Heart right ventricle (tissue), 16 donors: ENCODE results near the gene RELB. TPM values are rescaled to one million over a fixed set of nuclear protein-coding genes. Genes with fewer than 3 reads are reported as not detected.

ENCODE experiments used
- ATAC-seq, 8 donors: fragments of 200-7000 bp; cut with Tn5 transposase; one replicate each; pipeline ENCODE4 v1.9.1; 2020; ENCODE audit warnings: mild to moderate bottlenecking in 8 of 8, moderate library complexity in 8 of 8, moderate number of reproducible peaks in 1 of 8
- DNase-seq, 2 donors: peaks; one replicate each; pipeline ENCODE4 v3.0.0-alpha.2; 2020
- H3K27ac ChIP-seq, 10 donors: fragments of 200-600 bp; sonication (generic) in 2 of 10; one replicate each; pipeline versions ENCODE4 v1.5.0 to v1.8.0; 2020 to 2022; ENCODE audit warnings: mild to moderate bottlenecking in 3 of 10
- H3K27me3 ChIP-seq, 7 donors: fragments of 200-600 bp; one replicate each; pipeline ENCODE4 v1.8.0; 2021 to 2022; ENCODE audit warnings: mild to moderate bottlenecking in 2 of 7
- H3K36me3 ChIP-seq, 9 donors: fragments of 200-600 bp; sonication (generic) in 1 of 9; one replicate each; pipeline versions ENCODE4 v1.5.0 to v1.8.0; 2020 to 2022; ENCODE audit warnings: mild to moderate bottlenecking in 2 of 9
- H3K4me1 ChIP-seq, 9 donors: fragments of 200-600 bp; sonication (generic) in 1 of 9; one replicate each; pipeline versions ENCODE4 v1.5.0 to v1.8.0; 2020 to 2022; ENCODE audit warnings: mild to moderate bottlenecking in 4 of 9
- H3K4me3 ChIP-seq, 10 donors: fragments of 200-600 bp; sonication (generic) in 2 of 10; one replicate each; pipeline versions ENCODE4 v1.5.0 to v1.8.0; 2020 to 2022; ENCODE audit warnings: mild to moderate bottlenecking in 7 of 10, moderate library complexity in 2 of 10
- H3K9me3 ChIP-seq, 11 donors: fragments of 200-600 bp in 10 of 11; sonication (generic) in 2 of 11; one replicate each; pipeline versions ENCODE4 v1.5.0 to v1.8.0; 2013 to 2022; ENCODE audit warnings: mild to moderate bottlenecking in 2 of 11, control low read depth in 1 of 11, moderate library complexity in 1 of 11
- WGBS, 2 donors: extraction: QIAGEN DNeasy Blood & Tissue Kit; methylation state at CpG; one replicate each; pipeline ENCODE4 v1.1.7; 2013; ENCODE audit warnings: inconsistent platforms in 1 of 2; 5-methylcytosine and 5-hydroxymethylcytosine counted together
- intact Hi-C, 10 donors: fragments of 100-400 bp; cut with DNase I; formaldehyde crosslinking; loops; one replicate each; pipeline versions ENCODE4 v1.11.1 to v1.14.2; 2022
- polyA plus RNA-seq, 2 donors: library from polyadenylated mRNA; stranded (reverse); fragments of 200-250 nt; gene quantifications; one replicate each; pipeline ENCODE4 v1.2.3, GENCODE V29; 2013
- total RNA-seq, 10 donors: library from RNA; stranded (reverse); fragmentation: NEBNext Ultra II Directional in 3 of 10; extraction: Animal tissue kit (Norgen Biotek cat#: 25700) in 3 of 10; gene quantifications; one replicate each; pipeline versions ENCODE4 v1.2.1 to v1.2.4, GENCODE V29; 2021 to 2023
- TF ChIP-seq, protein P1 (sequence below), 9 donors: fragments of 200-600 bp; sonication (generic) in 2 of 9; IDR thresholded peaks; one replicate each; pipeline versions ENCODE4 v1.5.0 to v1.8.0; 2021 to 2022; ENCODE audit warnings: antibody characterized with exemption in 9 of 9, mild to moderate bottlenecking in 5 of 9, moderate library complexity in 1 of 9
- donor health status: Arrhythmogenic right ventricular cardiomyopathy.
- donor health status: ischemic (EF 13 %, LVEDD 7.1; RV severe dilation, severe dysfunction).
- donor health status: healthy with polysubstance abuse.
- donor health status: DM: no; HTN: yes; CAD: no.
- donor health status: DM: no; HTN: no; CAD: no.
- donor health status: ischemic (EF 25% LVEDD 6.9; RV normal size, moderate dysfunction).
- donor health status: ischemic (EF 25% LVEDD 5.7; RV mildly dilated, moderate dysfunction).
- donor health status: healthy.
- donor health status: DM: yes; HTN: yes; CAD: no.
- donor health status: Ischemic cardiomyopathy.
- donor health status: ischemic (EF 35%, LVEDD 5.7; RV mildly dilated, moderate dysfunction).
- donor health status: nonischemic (EF 11% LVEDD 7.7; RV severe dilation, severe dysfunction).
- donor health status: DM: yes; HTN: yes; CAD: no.
- donor health status: PGD.
- donor health status: ischemic (EF 29% LVEDD 5.4; RV normal size, mild dysfunction).
- donor health status: nonischemic (EF 23%, LVEDD 6.1; RV moderate dilation, normal function).

The RELB gene
- total and polyA plus RNA-seq, 12 donors = 1.3 to 19.3 (median 5.5) TPM

DNA sequence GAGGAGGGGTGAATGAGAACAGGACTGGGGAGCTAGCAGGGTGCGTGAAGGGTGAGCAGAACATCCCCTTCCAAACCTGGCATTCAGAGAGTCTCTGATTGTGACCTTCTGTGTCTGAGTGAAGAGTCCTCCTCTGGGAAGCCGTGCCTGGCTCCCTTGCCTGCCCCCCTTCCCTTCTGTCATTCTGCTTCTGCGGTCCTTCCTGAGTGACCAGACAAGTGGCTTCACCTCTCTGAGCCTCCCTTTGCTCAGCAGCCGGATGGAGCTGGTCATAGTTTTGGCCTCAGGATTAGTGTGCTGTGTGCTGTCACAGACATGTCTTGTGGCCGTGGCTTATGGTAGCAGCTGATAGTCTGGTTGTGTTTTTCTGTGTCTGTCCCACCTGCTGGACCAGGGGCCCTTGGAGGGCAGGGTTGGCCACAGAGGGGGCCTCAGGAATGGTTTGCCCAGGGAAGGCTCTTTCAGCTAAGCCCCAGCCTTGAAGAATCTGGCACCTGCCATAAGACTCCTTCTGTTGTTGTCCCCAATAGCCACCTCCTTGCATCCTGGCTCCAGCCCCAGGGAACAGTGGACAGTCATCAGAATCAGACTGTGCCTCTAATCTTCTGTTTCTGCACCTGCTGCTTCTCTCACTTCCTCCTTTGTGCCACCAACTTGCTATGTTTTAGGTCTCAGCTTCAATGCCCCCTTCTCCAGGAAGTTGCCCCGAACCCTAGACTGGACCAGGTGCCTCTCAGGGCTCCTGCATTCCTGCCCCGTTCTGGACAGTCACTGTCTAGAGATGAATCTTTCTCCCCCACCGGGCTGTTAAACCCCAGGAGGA is 40.1 kb upstream of the RELB start:
- Histone ChIP-seq H3K4me1 (peaks cover 12 to 56% (median 22%) of the 10 kb centered on the region in 9 donors), H3K27me3 (no peaks in the 10 kb centered on the region), H3K36me3 (peaks cover 0 to 61% (median 23%) of the 10 kb centered on the region in 9 donors), H3K27ac (no peak overlapping the region), H3K4me3 (no peak overlapping the region), H3K9me3 (no peaks in the 10 kb centered on the region)
- intact Hi-C loops = no loop called here
- ATAC-seq (peak in 3 of 8 donors; percentile 16 to 43 (median 23)), DNase-seq (no peak)
- 71 to 75% methylated on average over 8 of the region's 8 CpGs for WGBS, 2 donors
- TF ChIP-seq, protein P1, sequence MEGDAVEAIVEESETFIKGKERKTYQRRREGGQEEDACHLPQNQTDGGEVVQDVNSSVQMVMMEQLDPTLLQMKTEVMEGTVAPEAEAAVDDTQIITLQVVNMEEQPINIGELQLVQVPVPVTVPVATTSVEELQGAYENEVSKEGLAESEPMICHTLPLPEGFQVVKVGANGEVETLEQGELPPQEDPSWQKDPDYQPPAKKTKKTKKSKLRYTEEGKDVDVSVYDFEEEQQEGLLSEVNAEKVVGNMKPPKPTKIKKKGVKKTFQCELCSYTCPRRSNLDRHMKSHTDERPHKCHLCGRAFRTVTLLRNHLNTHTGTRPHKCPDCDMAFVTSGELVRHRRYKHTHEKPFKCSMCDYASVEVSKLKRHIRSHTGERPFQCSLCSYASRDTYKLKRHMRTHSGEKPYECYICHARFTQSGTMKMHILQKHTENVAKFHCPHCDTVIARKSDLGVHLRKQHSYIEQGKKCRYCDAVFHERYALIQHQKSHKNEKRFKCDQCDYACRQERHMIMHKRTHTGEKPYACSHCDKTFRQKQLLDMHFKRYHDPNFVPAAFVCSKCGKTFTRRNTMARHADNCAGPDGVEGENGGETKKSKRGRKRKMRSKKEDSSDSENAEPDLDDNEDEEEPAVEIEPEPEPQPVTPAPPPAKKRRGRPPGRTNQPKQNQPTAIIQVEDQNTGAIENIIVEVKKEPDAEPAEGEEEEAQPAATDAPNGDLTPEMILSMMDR (IDR thresholded peaks at IDR 0.05) = no peak

DNA sequence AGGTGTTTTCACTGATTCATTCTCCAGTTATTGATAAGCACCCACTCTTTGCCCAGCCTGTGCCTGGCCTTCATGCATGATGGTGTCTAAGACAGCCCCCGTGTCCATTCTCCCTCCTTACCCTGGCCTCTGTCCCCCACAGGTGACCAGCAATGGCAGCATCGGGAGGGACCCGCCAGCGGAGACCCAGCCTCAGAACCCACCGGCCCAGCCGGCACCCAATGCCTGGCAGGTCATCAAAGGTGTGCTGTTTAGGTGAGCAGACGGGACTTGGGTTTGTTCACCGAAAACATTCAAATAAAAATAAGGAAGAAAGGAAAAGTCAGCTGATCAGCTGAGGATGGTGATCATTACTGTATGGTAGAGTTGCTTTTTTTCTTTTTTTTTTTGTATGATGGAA is 39.4 kb upstream of the RELB start:
- intact Hi-C loops = no loop called here
- DNase-seq (no peak), ATAC-seq (no peak)
- Histone ChIP-seq H3K4me1 (peaks cover 7 to 49% (median 15%) of the 10 kb centered on the region in 9 donors), H3K27me3 (no peaks in the 10 kb centered on the region), H3K36me3 (peaks cover 0 to 69% (median 30%) of the 10 kb centered on the region in 9 donors), H3K27ac (no peak overlapping the region), H3K9me3 (no peaks in the 10 kb centered on the region), H3K4me3 (no peak overlapping the region)
- TF ChIP-seq, protein P1 (IDR thresholded peaks at IDR 0.05) = no peak
- WGBS, 2 donors = 91 to 95% methylated on average over 8 of the region's 8 CpGs

GRCh38 chr19:44968118-44968517 is 33.1 kb upstream of the RELB start:
- intact Hi-C loops = no loop called here
- ATAC-seq (no peak), DNase-seq (no peak)
- H3K9me3 ChIP-seq = no peaks in the 10 kb centered on the region
- 91 to 93% methylated on average over 5 of the region's 5 CpGs for WGBS, 2 donors
- H3K27ac ChIP-seq = no peak overlapping the region
- H3K36me3 ChIP-seq = peaks cover 0 to 90% (median 26%) of the 10 kb centered on the region in 9 donors
- TF ChIP-seq, protein P1 (IDR thresholded peaks at IDR 0.05) = no peak
- no peak overlapping the region for H3K4me3 ChIP-seq
- no peaks in the 10 kb centered on the region for H3K27me3 ChIP-seq
- no peaks in the 10 kb centered on the region for H3K4me1 ChIP-seq

DNA sequence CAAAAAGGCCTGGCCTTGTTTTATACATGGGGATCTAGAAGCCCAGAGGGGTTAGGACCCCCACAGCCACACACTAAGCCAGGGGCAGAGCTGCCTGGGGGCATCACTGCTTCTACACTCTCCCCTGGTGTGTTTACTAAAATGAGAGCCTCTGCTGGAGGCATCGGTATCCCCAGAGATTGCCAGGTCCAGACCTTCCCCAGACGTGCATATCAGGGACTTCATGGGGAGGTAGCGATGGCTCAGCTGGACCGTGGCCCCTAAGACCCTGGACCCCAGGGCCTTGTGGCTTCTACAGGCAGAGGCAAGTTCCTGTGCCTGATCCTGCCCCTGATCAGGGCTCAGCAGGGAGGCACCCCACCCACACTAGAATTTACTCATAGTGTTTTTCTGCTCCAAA is 32.6 kb upstream of the RELB start:
- DNase-seq (no peak), ATAC-seq (peak in 1 of 8 donors; percentile 38)
- TF ChIP-seq, protein P1 (IDR thresholded peaks at IDR 0.05) = no peak
- Histone ChIP-seq H3K4me1 (no peaks in the 10 kb centered on the region), H3K27ac (no peak overlapping the region), H3K36me3 (peaks cover 0 to 92% (median 31%) of the 10 kb centered on the region in 9 donors), H3K4me3 (no peak overlapping the region), H3K27me3 (no peaks in the 10 kb centered on the region), H3K9me3 (no peaks in the 10 kb centered on the region)
- intact Hi-C loops = no loop called here
- 87 to 93% methylated on average over 4 of the region's 4 CpGs for WGBS, 2 donors
